Mesothelial cell of epicardium (in vitro differentiated cells): ENCODE measurements around the gene MRPL41. TPM values are rescaled to one million over a fixed set of nuclear protein-coding genes. Genes with fewer than 3 reads are reported as not detected.

Experiments used
- DNase-seq, 2 experiments: peaks; one replicate each; pipeline ENCODE4 v3.0.0; 2021; ENCODE audit warnings: low spot score in 2 of 2; ENCODE audit not compliant: unreplicated experiment in 2 of 2
- H3K27ac Mint-ChIP-seq: 2 replicates; pipeline ENCODE4 v1.8.0; 2021; ENCODE audit warnings: mixed read lengths
- H3K27me3 Mint-ChIP-seq: 2 replicates; pipeline ENCODE4 v1.8.0; 2021; ENCODE audit warnings: low read depth, mixed read lengths
- H3K36me3 Mint-ChIP-seq: 2 replicates; pipeline ENCODE4 v1.8.0; 2021; ENCODE audit warnings: mixed read lengths
- H3K4me1 Mint-ChIP-seq: 2 replicates; pipeline ENCODE4 v1.8.0; 2021; ENCODE audit warnings: mixed read lengths
- H3K4me3 Mint-ChIP-seq: 2 replicates; pipeline ENCODE4 v1.8.0; 2021; ENCODE audit warnings: mild to moderate bottlenecking, moderate library complexity, mixed read lengths
- H3K9me3 Mint-ChIP-seq: 2 replicates; pipeline ENCODE4 v1.8.0; 2021; ENCODE audit warnings: mixed read lengths
- CTCF ChIP-seq: fragments of 200-600 bp; sonication (generic); IDR thresholded peaks from one replicate; pipeline ENCODE4 v1.5.0; 2021; ENCODE audit warnings: antibody characterized with exemption; ENCODE audit not compliant: unreplicated experiment
- total RNA-seq: library from RNA; stranded (reverse); gene quantifications from 3 replicates; pipeline ENCODE4 v1.2.1, GENCODE V29; 2021

MRPL41 gene
- total RNA-seq, 1 donor from 2014 or later: 26.6 TPM

- TF ChIP-seq CTCF: no peak
- Mint-ChIP-seq H3K36me3 (no peaks in the 10 kb centered on the region), H3K4me1 (peaks cover 3% of the 10 kb centered on the region), H3K27me3 (no peaks in the 10 kb centered on the region), H3K27ac (no peak overlapping the region), H3K4me3 (no peak overlapping the region), H3K9me3 (no peaks in the 10 kb centered on the region)
- no peak for DNase-seq
Observed at GRCh38 chr9:137521405-137521985, 30.2 kb upstream of the MRPL41 start.

- peaks cover 4% of the 10 kb centered on the region for H3K27me3 Mint-ChIP-seq
- H3K4me3 Mint-ChIP-seq: no peak overlapping the region
- no peak for TF ChIP-seq CTCF
- H3K36me3 Mint-ChIP-seq: no peaks in the 10 kb centered on the region
- no peaks in the 10 kb centered on the region for H3K9me3 Mint-ChIP-seq
- DNase-seq: no peak
- peaks cover 3% of the 10 kb centered on the region for H3K4me1 Mint-ChIP-seq
- H3K27ac Mint-ChIP-seq: no peak overlapping the region
Observed at GRCh38 chr9:137522746-137523455, 28.8 kb upstream of the MRPL41 start.

- Mint-ChIP-seq H3K27ac (no peak overlapping the region), H3K4me1 (peaks cover 3% of the 10 kb centered on the region), H3K27me3 (peaks cover 4% of the 10 kb centered on the region), H3K4me3 (no peak overlapping the region), H3K36me3 (no peaks in the 10 kb centered on the region), H3K9me3 (no peaks in the 10 kb centered on the region)
- TF ChIP-seq CTCF: no peak
- no peak for DNase-seq
Observed at GRCh38 chr9:137524161-137524980, 27.3 kb upstream of the MRPL41 start.

- H3K9me3 Mint-ChIP-seq: no peaks in the 10 kb centered on the region
- no peak overlapping the region for H3K27ac Mint-ChIP-seq
- H3K36me3 Mint-ChIP-seq: no peaks in the 10 kb centered on the region
- no peak for DNase-seq
- peaks cover 4% of the 10 kb centered on the region for H3K27me3 Mint-ChIP-seq
- H3K4me1 Mint-ChIP-seq: peaks cover 3% of the 10 kb centered on the region
- TF ChIP-seq CTCF: no peak
- H3K4me3 Mint-ChIP-seq: no peak overlapping the region
Observed at GRCh38 chr9:137524981-137525317, 26.7 kb upstream of the MRPL41 start.

- no peaks in the 10 kb centered on the region for H3K9me3 Mint-ChIP-seq
- H3K36me3 Mint-ChIP-seq: no peaks in the 10 kb centered on the region
- DNase-seq: no peak
- no peak for TF ChIP-seq CTCF
- H3K4me1 Mint-ChIP-seq: peaks cover 10% of the 10 kb centered on the region
- no peak overlapping the region for H3K4me3 Mint-ChIP-seq
- peaks cover 4% of the 10 kb centered on the region for H3K27me3 Mint-ChIP-seq
- no peak overlapping the region for H3K27ac Mint-ChIP-seq
Observed at GRCh38 chr9:137530331-137530730, 21.3 kb upstream of the MRPL41 start.
